Measurements from ENCODE around the gene TM6SF1.
"Not testable (repeated sequence)": the region's sequence is repeated elsewhere in the genome, so short reads cannot be mapped to it uniquely, and the experiment has no call there.

TM6SF1 gene

GRCh38 chr15:83090465-83090864, 17.0 kb upstream of the TM6SF1 start:
- DNase-seq = no peak

GRCh38 chr15:83091965-83092308, 15.5 kb upstream of the TM6SF1 start:
- not testable (repeated sequence) for DNase-seq

- no peak for DNase-seq
Measured at GRCh38 chr15:83092309-83092976, 15.0 kb upstream of the TM6SF1 start.

- no peak for DNase-seq
Measured at GRCh38 chr15:83094583-83094982, 12.9 kb upstream of the TM6SF1 start.

- DNase-seq = no peak
Measured at GRCh38 chr15:83098079-83098478, 9.4 kb upstream of the TM6SF1 start.

- DNase-seq = no peak
Measured at GRCh38 chr15:83099290-83099689, 8.2 kb upstream of the TM6SF1 start.

GRCh38 chr15:83100097-83100646, 7.3 kb upstream of the TM6SF1 start:
- no peak for DNase-seq

- no peak for DNase-seq
Measured at GRCh38 chr15:83102346-83102745, 5.1 kb upstream of the TM6SF1 start.

- no peak for DNase-seq
Measured at GRCh38 chr15:83104141-83104540, 3.3 kb upstream of the TM6SF1 start.

GRCh38 chr15:83105440-83105839, 2.0 kb upstream of the TM6SF1 start:
- DNase-seq = no peak

- DNase-seq = no peak
Measured at GRCh38 chr15:83107841-83108181, 366 bp downstream of the TM6SF1 start.

- DNase-seq = no peak
Measured at GRCh38 chr15:83108266-83109219, 1.1 kb downstream of the TM6SF1 start.

GRCh38 chr15:83109532-83109931, 2.1 kb downstream of the TM6SF1 start:
- DNase-seq = no peak

GRCh38 chr15:83110381-83110780, 2.9 kb downstream of the TM6SF1 start:
- DNase-seq = no peak

GRCh38 chr15:83111149-83111548, 3.7 kb downstream of the TM6SF1 start:
- DNase-seq = no peak

- DNase-seq = no peak
Measured at GRCh38 chr15:83112233-83112955, 4.9 kb downstream of the TM6SF1 start.

GRCh38 chr15:83112956-83113299, 5.5 kb downstream of the TM6SF1 start:
- DNase-seq = no peak

GRCh38 chr15:83113881-83114674, 6.6 kb downstream of the TM6SF1 start:
- no peak for DNase-seq

GRCh38 chr15:83114856-83115255, 7.4 kb downstream of the TM6SF1 start:
- no peak for DNase-seq

GRCh38 chr15:83115410-83115809, 8.0 kb downstream of the TM6SF1 start:
- no peak for DNase-seq

- DNase-seq = no peak
Measured at GRCh38 chr15:83115831-83116565, 8.6 kb downstream of the TM6SF1 start.

GRCh38 chr15:83118291-83118827, 10.9 kb downstream of the TM6SF1 start:
- DNase-seq = no peak
